HEK293 (cell line): Measurements from ENCODE around the gene SBF1.

Experiments
- ZNF140 ChIP-seq: fragments of 450-650 bp; formaldehyde crosslinking; IDR thresholded peaks from 2 replicates; pipeline ENCODE4 v1.5.1; 2016; ENCODE audit warnings: missing biosample characterization, missing genetic modification characterization
- ZNF514 ChIP-seq: fragments of 450-650 bp; formaldehyde crosslinking; IDR thresholded peaks from 2 replicates; pipeline ENCODE4 v1.5.1; 2016; ENCODE audit warnings: missing biosample characterization, missing genetic modification characterization
- ZNF792 ChIP-seq: fragments of 450-650 bp; formaldehyde crosslinking; IDR thresholded peaks from 2 replicates; pipeline ENCODE4 v1.5.1; 2016; ENCODE audit warnings: missing biosample characterization, missing genetic modification characterization
- TF ChIP-seq, protein P1 (sequence below): fragments of 450-650 bp; formaldehyde crosslinking; IDR thresholded peaks from 2 replicates; pipeline ENCODE4 v1.5.1; 2017; ENCODE audit warnings: missing biosample characterization, missing genetic modification characterization
- TF ChIP-seq, protein P2 (sequence below): fragments of 450-650 bp; formaldehyde crosslinking; IDR thresholded peaks from 2 replicates; pipeline ENCODE4 v1.5.1; 2016; ENCODE audit warnings: missing biosample characterization, missing genetic modification characterization

DNA sequence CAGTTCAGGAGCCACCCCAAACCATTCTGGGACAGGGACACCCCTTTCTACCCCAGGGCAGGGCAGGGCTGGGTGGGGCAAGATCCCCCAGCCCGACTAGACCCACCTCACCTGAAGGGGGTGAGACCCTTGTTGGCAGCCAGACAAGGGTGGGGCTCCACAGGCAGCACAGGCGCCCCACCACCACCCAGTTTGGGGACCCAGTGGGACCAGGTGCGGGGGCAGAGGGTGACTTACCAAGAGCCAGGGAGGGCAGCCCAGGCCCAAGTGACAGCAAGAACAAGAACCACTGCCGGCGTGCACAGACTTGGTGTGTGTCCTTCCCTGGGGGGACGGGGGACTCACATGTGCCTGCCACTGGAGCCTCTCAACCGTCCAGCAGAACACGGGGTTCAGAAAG lies 8.7 kb upstream of the SBF1 start:
- TF ChIP-seq, protein P1, sequence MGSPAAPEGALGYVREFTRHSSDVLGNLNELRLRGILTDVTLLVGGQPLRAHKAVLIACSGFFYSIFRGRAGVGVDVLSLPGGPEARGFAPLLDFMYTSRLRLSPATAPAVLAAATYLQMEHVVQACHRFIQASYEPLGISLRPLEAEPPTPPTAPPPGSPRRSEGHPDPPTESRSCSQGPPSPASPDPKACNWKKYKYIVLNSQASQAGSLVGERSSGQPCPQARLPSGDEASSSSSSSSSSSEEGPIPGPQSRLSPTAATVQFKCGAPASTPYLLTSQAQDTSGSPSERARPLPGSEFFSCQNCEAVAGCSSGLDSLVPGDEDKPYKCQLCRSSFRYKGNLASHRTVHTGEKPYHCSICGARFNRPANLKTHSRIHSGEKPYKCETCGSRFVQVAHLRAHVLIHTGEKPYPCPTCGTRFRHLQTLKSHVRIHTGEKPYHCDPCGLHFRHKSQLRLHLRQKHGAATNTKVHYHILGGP (tag by site-specific recombination) = no peak
- TF ChIP-seq ZNF140 (no peak), ZNF792 (tag by site-specific recombination) (no peak), ZNF514 (no peak)
- TF ChIP-seq, protein P2, sequence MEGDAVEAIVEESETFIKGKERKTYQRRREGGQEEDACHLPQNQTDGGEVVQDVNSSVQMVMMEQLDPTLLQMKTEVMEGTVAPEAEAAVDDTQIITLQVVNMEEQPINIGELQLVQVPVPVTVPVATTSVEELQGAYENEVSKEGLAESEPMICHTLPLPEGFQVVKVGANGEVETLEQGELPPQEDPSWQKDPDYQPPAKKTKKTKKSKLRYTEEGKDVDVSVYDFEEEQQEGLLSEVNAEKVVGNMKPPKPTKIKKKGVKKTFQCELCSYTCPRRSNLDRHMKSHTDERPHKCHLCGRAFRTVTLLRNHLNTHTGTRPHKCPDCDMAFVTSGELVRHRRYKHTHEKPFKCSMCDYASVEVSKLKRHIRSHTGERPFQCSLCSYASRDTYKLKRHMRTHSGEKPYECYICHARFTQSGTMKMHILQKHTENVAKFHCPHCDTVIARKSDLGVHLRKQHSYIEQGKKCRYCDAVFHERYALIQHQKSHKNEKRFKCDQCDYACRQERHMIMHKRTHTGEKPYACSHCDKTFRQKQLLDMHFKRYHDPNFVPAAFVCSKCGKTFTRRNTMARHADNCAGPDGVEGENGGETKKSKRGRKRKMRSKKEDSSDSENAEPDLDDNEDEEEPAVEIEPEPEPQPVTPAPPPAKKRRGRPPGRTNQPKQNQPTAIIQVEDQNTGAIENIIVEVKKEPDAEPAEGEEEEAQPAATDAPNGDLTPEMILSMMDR = no peak
